Urinary bladder (tissue), 4 donors: ENCODE measurements around the gene KPNB1. TPM values are rescaled to one million over a fixed set of nuclear protein-coding genes. Genes with fewer than 3 reads are reported as not detected.

Source experiments
- DNase-seq: peaks from one replicate; pipeline ENCODE4 v3.0.0-alpha.2; 2015; ENCODE audit errors: extremely low spot score
- H3K27ac ChIP-seq: one replicate; pipeline ENCODE4 v1.5.1; 2013; ENCODE audit warnings: low read depth, mild to moderate bottlenecking, moderate library complexity
- H3K36me3 ChIP-seq: one replicate; pipeline ENCODE4 v1.6.1; 2013; ENCODE audit warnings: mild to moderate bottlenecking, moderate library complexity; ENCODE audit not compliant: insufficient read depth
- H3K4me1 ChIP-seq: one replicate; pipeline ENCODE4 v1.6.1; 2013; ENCODE audit warnings: mild to moderate bottlenecking, moderate library complexity; ENCODE audit not compliant: insufficient read depth
- H3K4me3 ChIP-seq: one replicate; pipeline ENCODE4 v1.5.1; 2013; ENCODE audit warnings: low read depth, low read length
- WGBS: extraction: QIAGEN DNeasy Blood & Tissue Kit; methylation state at CpG from one replicate; pipeline ENCODE4 v1.1.7; 2013; 5-methylcytosine and 5-hydroxymethylcytosine counted together
- polyA plus RNA-seq: library from polyadenylated mRNA; stranded (reverse); fragments of 200-250 nt; gene quantifications from one replicate; pipeline ENCODE4 v1.2.3, GENCODE V29; 2013
- total RNA-seq: library from RNA; depleted of rRNA; stranded (reverse); fragments of >200 nt; gene quantifications from one replicate; pipeline ENCODE4 v1.2.3, GENCODE V29; 2014
- donor health status: healthy with polysubstance abuse.
- donor health status: healthy.

Gene KPNB1
- total and polyA plus RNA-seq, 2 donors, result 66.8 to 136 TPM

DNA sequence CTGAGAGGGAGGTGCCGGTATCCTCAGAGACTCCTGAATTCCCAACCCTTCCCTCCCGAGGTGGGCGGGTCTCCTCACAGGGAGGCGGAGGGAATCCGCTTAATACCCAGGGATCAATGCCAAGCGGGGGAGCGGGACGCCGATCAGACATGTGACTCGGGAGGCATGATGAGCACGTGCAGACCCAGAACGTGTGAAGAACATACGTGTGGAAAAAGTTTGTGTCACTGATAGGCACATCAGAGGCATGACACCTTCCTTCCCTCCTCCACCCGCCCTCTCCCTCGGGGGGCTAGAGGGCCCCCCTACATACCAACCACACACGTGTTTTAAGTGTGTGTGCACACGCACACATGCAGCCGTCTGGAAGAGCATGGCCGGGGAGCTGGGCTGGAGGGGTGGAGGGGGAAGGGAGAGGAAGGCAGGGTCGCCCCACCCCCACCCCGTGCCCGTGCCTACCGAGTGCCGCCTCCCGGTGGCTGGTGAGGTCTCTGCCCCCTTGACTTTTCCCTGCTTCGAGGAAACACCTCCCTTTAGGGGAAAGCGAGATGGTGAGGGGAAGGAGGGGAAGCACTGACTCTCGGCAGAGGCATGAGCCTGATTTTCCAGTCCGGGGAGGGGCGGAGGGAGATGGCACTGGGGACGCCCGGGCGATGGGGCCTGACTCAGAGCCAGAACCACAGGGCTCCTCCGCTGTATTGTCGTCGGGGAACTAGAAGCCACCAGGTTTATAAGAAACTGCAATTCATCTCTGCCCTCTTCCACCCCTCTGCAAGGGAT lies 71.2 kb downstream of the KPNB1 start:
- no peak for DNase-seq
- Histone ChIP-seq H3K4me3 (no peak overlapping the region), H3K27ac (no peak overlapping the region), H3K36me3 (no peaks in the 10 kb centered on the region), H3K4me1 (no peaks in the 10 kb centered on the region)
- WGBS, result 5% methylated on average over 36 of the region's 36 CpGs

GRCh38 chr17:47721725-47722124 lies 72.0 kb downstream of the KPNB1 start:
- no peaks in the 10 kb centered on the region for H3K36me3 ChIP-seq
- WGBS, result 44% methylated on average over 8 of the region's 8 CpGs
- H3K4me1 ChIP-seq, result no peaks in the 10 kb centered on the region
- no peak overlapping the region for H3K4me3 ChIP-seq
- DNase-seq, result no peak
- H3K27ac ChIP-seq, result no peak overlapping the region

DNA sequence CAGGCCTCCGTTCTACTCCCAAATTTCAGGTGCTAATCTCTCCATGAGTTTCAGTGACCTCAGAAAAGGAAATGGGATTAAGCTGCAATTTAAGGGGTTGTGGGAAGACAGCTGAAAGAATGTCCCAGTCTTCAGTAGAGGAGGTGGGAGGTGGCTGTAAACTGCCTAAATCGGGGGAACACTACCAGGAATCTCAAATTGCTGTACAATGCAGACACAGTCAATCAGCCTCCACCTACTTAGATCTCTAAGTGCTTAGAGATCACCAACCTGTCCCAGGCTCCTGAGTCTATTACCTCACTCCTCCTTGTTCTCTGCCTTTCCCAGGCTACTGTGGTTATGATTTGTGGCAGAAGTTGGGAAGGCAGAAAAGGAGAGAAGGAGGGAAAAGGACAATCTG lies 75.0 kb downstream of the KPNB1 start:
- Histone ChIP-seq H3K36me3 (no peaks in the 10 kb centered on the region), H3K4me1 (no peaks in the 10 kb centered on the region), H3K27ac (no peak overlapping the region), H3K4me3 (no peak overlapping the region)
- 50% methylated on average over 2 of the region's 2 CpGs for WGBS
- DNase-seq, result no peak

GRCh38 chr17:47725446-47726111 lies 75.9 kb downstream of the KPNB1 start:
- DNase-seq, result no peak
- H3K4me3 ChIP-seq, result no peak overlapping the region
- H3K4me1 ChIP-seq, result no peaks in the 10 kb centered on the region
- H3K27ac ChIP-seq, result no peak overlapping the region
- WGBS, result 47% methylated on average over 13 of the region's 13 CpGs
- no peaks in the 10 kb centered on the region for H3K36me3 ChIP-seq

DNA sequence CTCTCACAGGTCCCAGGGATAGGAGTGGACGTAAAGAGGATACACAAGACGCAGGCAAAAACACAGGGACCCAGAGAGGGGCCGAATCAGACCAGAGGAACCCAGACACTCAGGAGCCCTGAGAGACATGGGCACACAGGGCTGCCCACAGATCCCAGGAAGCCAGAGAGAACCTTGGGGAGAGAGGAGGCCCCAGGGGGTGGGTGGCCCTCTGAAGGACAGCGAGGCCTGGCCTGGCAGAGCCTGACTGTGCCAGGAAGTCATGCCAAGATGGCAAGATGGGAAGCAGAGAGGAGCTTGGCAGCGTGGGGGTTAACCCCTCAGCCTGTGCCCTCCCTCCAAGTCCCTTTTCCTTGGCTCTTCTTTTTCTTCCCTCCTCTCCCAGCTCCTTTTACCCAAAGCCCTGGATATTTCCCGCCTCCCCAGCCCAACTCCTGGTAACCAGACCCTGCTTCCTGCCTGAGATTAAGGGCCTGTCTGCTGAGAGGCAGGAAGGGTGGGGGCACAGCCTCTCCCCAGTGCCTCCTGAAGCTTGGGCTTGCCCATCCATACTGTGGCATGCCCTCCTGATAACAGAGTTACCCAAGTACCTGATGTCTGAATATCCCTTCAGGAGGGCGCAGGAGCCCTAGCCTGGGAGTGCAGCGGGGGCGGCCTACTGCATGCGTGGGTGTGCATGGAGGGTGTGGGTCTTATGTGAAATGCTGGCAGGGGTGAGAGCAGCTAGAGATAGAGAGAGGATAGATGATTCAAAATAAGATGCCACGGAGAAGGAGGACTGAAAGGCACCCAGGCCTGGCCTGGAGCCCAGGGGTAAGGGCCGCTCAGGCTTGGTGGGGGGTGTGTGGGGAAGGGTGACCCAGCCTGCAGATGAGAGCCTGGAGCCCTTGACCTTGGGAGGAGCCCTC lies 77.3 kb downstream of the KPNB1 start:
- no peaks in the 10 kb centered on the region for H3K4me1 ChIP-seq
- no peak for DNase-seq
- no peaks in the 10 kb centered on the region for H3K36me3 ChIP-seq
- no peak overlapping the region for H3K4me3 ChIP-seq
- no peak overlapping the region for H3K27ac ChIP-seq
- 83% methylated on average over 12 of the region's 12 CpGs for WGBS

- Histone ChIP-seq H3K4me3 (no peak overlapping the region), H3K4me1 (no peaks in the 10 kb centered on the region), H3K36me3 (no peaks in the 10 kb centered on the region), H3K27ac (no peak overlapping the region)
- DNase-seq, result no peak
- 81% methylated on average over 9 of the region's 9 CpGs for WGBS
Observed at GRCh38 chr17:47727704-47728036, 78.0 kb downstream of the KPNB1 start.

- H3K36me3 ChIP-seq, result no peaks in the 10 kb centered on the region
- DNase-seq, result no peak
- no peak overlapping the region for H3K4me3 ChIP-seq
- no peaks in the 10 kb centered on the region for H3K4me1 ChIP-seq
- WGBS, result 83% methylated on average over 4 of the region's 4 CpGs
- no peak overlapping the region for H3K27ac ChIP-seq
Observed at GRCh38 chr17:47728214-47728877, 78.6 kb downstream of the KPNB1 start.

- Histone ChIP-seq H3K4me1 (no peaks in the 10 kb centered on the region), H3K27ac (no peak overlapping the region), H3K4me3 (no peak overlapping the region), H3K36me3 (no peaks in the 10 kb centered on the region)
- WGBS, result 69% methylated on average over 8 of the region's 8 CpGs
- no peak for DNase-seq
Observed at GRCh38 chr17:47729476-47729875, 79.8 kb downstream of the KPNB1 start.

DNA sequence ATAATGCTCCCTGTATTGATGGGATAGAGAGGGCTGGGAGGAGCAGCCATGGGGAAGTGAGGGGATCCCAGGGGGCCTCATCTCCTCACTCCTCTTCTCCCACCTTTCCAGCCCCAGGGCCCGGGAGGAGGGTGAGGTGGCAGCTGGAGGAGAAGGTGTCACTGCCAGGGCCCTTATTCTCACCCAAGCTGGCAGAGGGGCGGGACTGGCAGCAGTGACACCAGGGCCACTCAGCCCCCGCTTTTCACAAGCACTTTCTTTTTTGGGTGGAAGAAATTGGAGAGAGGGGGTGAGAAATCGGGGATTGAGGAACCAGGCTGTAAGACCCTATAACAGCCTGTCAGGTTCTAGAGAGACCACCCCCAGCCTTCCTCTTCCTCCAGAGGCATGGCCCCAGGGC lies 81.0 kb downstream of the KPNB1 start:
- H3K4me3 ChIP-seq, result no peak overlapping the region
- no peaks in the 10 kb centered on the region for H3K4me1 ChIP-seq
- no peaks in the 10 kb centered on the region for H3K36me3 ChIP-seq
- H3K27ac ChIP-seq, result no peak overlapping the region
- 87% methylated on average over 4 of the region's 4 CpGs for WGBS
- DNase-seq, result no peak

DNA sequence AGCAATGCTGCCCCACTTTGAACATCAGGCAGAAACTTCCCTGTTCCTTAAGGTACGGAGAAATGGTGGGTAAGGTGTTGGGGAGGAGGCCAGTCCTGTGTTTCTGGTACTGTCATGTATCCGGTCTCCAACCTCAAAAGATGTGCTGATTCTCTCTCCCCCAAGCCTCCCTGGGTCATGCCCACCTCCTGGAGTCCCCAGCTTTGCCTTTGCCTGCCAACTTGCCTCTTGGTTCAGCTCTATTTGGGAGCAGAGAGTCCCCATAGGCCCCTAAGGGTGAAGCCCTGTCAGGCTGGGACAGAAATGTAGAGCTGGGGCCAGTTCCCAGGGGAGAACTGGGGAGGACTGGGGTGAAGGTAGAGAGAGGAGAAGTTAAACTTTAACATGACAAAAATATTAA lies 81.7 kb downstream of the KPNB1 start:
- no peak overlapping the region for H3K4me3 ChIP-seq
- H3K36me3 ChIP-seq, result no peaks in the 10 kb centered on the region
- WGBS, result 73% methylated on average over 2 of the region's 2 CpGs
- DNase-seq, result no peak
- no peaks in the 10 kb centered on the region for H3K4me1 ChIP-seq
- no peak overlapping the region for H3K27ac ChIP-seq

- H3K36me3 ChIP-seq, result no peaks in the 10 kb centered on the region
- no peak for DNase-seq
- no peaks in the 10 kb centered on the region for H3K4me1 ChIP-seq
- H3K4me3 ChIP-seq, result peak overlapping the region; percentile 40
- 45% methylated on average over 12 of the region's 12 CpGs for WGBS
- H3K27ac ChIP-seq, result no peak overlapping the region
Observed at GRCh38 chr17:47732399-47733046, 82.8 kb downstream of the KPNB1 start.

- under 1% methylated on average over 73 of the region's 73 CpGs for WGBS
Observed at GRCh38 chr17:47733047-47733673, 83.4 kb downstream of the KPNB1 start, which contains the start of gene TBX21. Gene TBX21 (plus strand): TSS chr17:47733236. CDS start chr17:47733455, 219 bp downstream.

More at GRCh38 chr17:47733047-47733673, 83.4 kb downstream of the KPNB1 start, which contains the start of gene TBX21:
- H3K4me3 ChIP-seq, result peak within 1 kb of the TSS; percentile 40
- no peaks in the 10 kb centered on the region for H3K36me3 ChIP-seq
- no peak within 1 kb of the TSS for H3K27ac ChIP-seq
- no peak for DNase-seq
- H3K4me1 ChIP-seq, result no peaks in the 10 kb centered on the region
